HepG2 (cell line): Measurements from ENCODE around the gene MZF1. TPM values are rescaled to one million over a fixed set of nuclear protein-coding genes. Genes with fewer than 3 reads are reported as not detected.

Experiments
- ATAC-seq: fragments of 200-7000 bp; cut with Tn5 transposase; 3 replicates; pipeline ENCODE4 v1.9.1; 2020; ENCODE audit warnings: mild to moderate bottlenecking, moderate library complexity
- BruUV-seq: library from RNA; stranded (reverse); fragments of 400-500 nt; replicated peaks from 2 replicates; lab custom pipeline; 2021; lab: Mats Ljungman, UMichigan
- CTCF ChIA-PET: fragments of 300-600 bp; formaldehyde crosslinking; extraction: SDS; loops from one replicate; lab custom pipeline; 2021; ENCODE audit warnings: low total read pairs, inconsistent platforms, low intra/inter-chr PET ratio; lab: Yijun Ruan, JAX
- POLR2A ChIA-PET: fragments of 350-600 bp; sonication (Branson Sonifier 250); formaldehyde crosslinking; loops from one replicate; lab custom pipeline; 2020; ENCODE audit warnings: antibody characterized with exemption, inconsistent platforms; lab: Yijun Ruan, JAX
- DNase-seq: peaks from one replicate; pipeline ENCODE4 v3.0.0-alpha.2; 2015; ENCODE audit warnings: low spot score
- FAIRE-seq: peaks from 3 replicates; lab custom pipeline; 2011; peaks lifted over from hg19 to GRCh38; lab: Jason Lieb, UNC
- H2AFZ ChIP-seq: one replicate; pipeline ENCODE4 v1.6.1; 2011; ENCODE audit warnings: low read length, inconsistent platforms
- H3K27ac ChIP-seq: fragments of 300-600 bp; 3 replicates; pipeline ENCODE4 v1.8.0; 2011; ENCODE audit warnings: mixed run types, mild to moderate bottlenecking, mixed read lengths, low read length, inconsistent platforms; ENCODE audit not compliant: insufficient read depth; ENCODE audit errors: extremely low read length
- H3K27me3 ChIP-seq, 2 experiments: fragments of 200-600 bp in 1 of 2; 2 replicates in 1 of 2; 3 replicates in 1 of 2; pipeline versions ENCODE4 v1.6.0 to v1.8.0; 2011; ENCODE audit warnings: low read length in 2 of 2, mild to moderate bottlenecking in 2 of 2, moderate library complexity in 2 of 2, inconsistent platforms in 1 of 2; ENCODE audit not compliant: insufficient read depth in 2 of 2, control insufficient read depth in 1 of 2
- H3K36me3 ChIP-seq, 2 experiments: fragments of 200-600 bp in 1 of 2; replicated peaks in 1 of 2; 2 replicates in 1 of 2; 3 replicates in 1 of 2; pipeline versions ENCODE4 v1.5.1 to v1.8.0; 2011; ENCODE audit warnings: low read length in 2 of 2, inconsistent platforms in 1 of 2; ENCODE audit not compliant: insufficient read depth in 2 of 2, control insufficient read depth in 1 of 2
- H3K4me1 ChIP-seq: 2 replicates; pipeline ENCODE4 v1.5.1; 2012; ENCODE audit warnings: low read length, inconsistent platforms; ENCODE audit not compliant: insufficient read depth
- H3K4me2 ChIP-seq: 2 replicates; pipeline ENCODE4 v1.6.0; 2011; ENCODE audit warnings: low read depth, low read length, inconsistent platforms
- H3K4me3 ChIP-seq, 3 experiments: fragments of 200-600 bp in 1 of 3; sonication (generic), shearing (Covaris generic) in 1 of 3; replicated peaks in 1 of 3; 2 replicates each; pipeline ENCODE4 v1.5.1; 2011 to 2016; ENCODE audit warnings: low read length in 3 of 3, inconsistent platforms in 2 of 3, low read depth in 2 of 3, mild to moderate bottlenecking in 2 of 3, control low read depth in 1 of 3, mixed read lengths in 1 of 3; ENCODE audit not compliant: insufficient read depth in 1 of 3
- H3K79me2 ChIP-seq: one replicate; pipeline ENCODE4 v1.6.1; 2011; ENCODE audit warnings: low read length, inconsistent platforms; ENCODE audit not compliant: insufficient read depth
- H3K9ac ChIP-seq: 2 replicates; pipeline ENCODE4 v1.6.0; 2011; ENCODE audit warnings: mild to moderate bottlenecking, low read depth, low read length, inconsistent platforms; ENCODE audit not compliant: insufficient read depth
- H3K9me3 ChIP-seq: 2 replicates; pipeline ENCODE4 v1.5.1; 2012; ENCODE audit warnings: mild to moderate bottlenecking, low read length
- H4K20me1 ChIP-seq: 2 replicates; pipeline ENCODE4 v1.6.0; 2011; ENCODE audit warnings: inconsistent platforms, mild to moderate bottlenecking, low read length, moderate library complexity; ENCODE audit not compliant: insufficient read depth
- AGO2 ChIP-seq: fragments of 200-400 bp; formaldehyde crosslinking; optimal IDR thresholded peaks from 2 replicates; pipeline ENCODE3; 2017; ENCODE audit warnings: mild to moderate bottlenecking, low read depth, low read length, moderate library complexity
- AKAP8 ChIP-seq: sonication (generic); formaldehyde crosslinking; IDR thresholded peaks from 2 replicates; pipeline ENCODE4 v1.5.1; 2020; ENCODE audit warnings: mild to moderate bottlenecking, missing genetic modification reagents
- GLMP ChIP-seq: sonication (generic); formaldehyde crosslinking; IDR thresholded peaks from 2 replicates; pipeline ENCODE4 v1.9.0; 2021; ENCODE audit warnings: missing genetic modification reagents, mild to moderate bottlenecking, borderline replicate concordance
- POLR2G ChIP-seq: fragments of 200-400 bp; formaldehyde crosslinking; IDR thresholded peaks from 2 replicates; pipeline ENCODE4 v1.6.1; 2018; ENCODE audit warnings: mild to moderate bottlenecking, low read depth, low read length, moderate library complexity
- ZBTB7A ChIP-seq: sonication (generic); formaldehyde crosslinking; IDR thresholded peaks from 2 replicates; pipeline ENCODE4 v1.8.0; 2022; ENCODE audit warnings: mild to moderate bottlenecking, missing genetic modification reagents
- ZNF883 ChIP-seq: sonication (generic); formaldehyde crosslinking; IDR thresholded peaks from 2 replicates; pipeline ENCODE4 v1.5.1; 2020; ENCODE audit warnings: mild to moderate bottlenecking, missing genetic modification reagents; ENCODE audit errors: not compliant biosample characterization
- WGBS: methylation state at CpG from one replicate; pipeline ENCODE4 v1.1.6; 2017; ENCODE audit warnings: low lambda C conversion rate; 5-methylcytosine and 5-hydroxymethylcytosine counted together
- in situ Hi-C: cut with HindIII; loops from 2 replicates; pipeline ENCODE4 v1.10.0; 2017; ENCODE audit warnings: low pct_unique_long_range_greater_than_20kb; ENCODE audit not compliant: extremely low pct_ligation_motif_present
- intact Hi-C: fragments of 100-400 bp; cut with micrococcal nuclease; formaldehyde crosslinking; loops from one replicate; pipeline ENCODE4 v1.10.0; 2022; ENCODE audit not compliant: unreplicated experiment
- polyA plus RNA-seq, 8 experiments: library from polyadenylated mRNA; depleted of rRNA in 3 of 8; stranded (reverse) in 7 of 8; unstranded in 1 of 8; fragments of >200 nt; fragmentation: Illumina TruSeq in 4 of 8; extraction: Trizol in 4 of 8; gene quantifications; 2 replicates each; pipeline versions ENCODE4 v1.2.1 to v1.2.3, GENCODE V29; 2011 to 2016; ENCODE audit warnings: low read depth in 4 of 8, missing spikeins in 1 of 8, mixed read lengths in 1 of 8; ENCODE audit not compliant: insufficient read depth in 1 of 8
- total RNA-seq, 5 experiments: library from RNA; depleted of rRNA; stranded (reverse); fragments of >200 nt; fragmentation: Illumina TruSeq; extraction: Trizol; gene quantifications; 2 replicates each; pipeline ENCODE4 v1.2.3, GENCODE V29; 2016; ENCODE audit warnings: low read depth in 1 of 5
- TF ChIP-seq, protein P1 (sequence below): sonication (generic); formaldehyde crosslinking; IDR thresholded peaks from 2 replicates; pipeline ENCODE4 v1.8.0; 2022; ENCODE audit warnings: mild to moderate bottlenecking, missing genetic modification reagents, moderate library complexity
- TF ChIP-seq, protein P2 (sequence below): sonication (generic); formaldehyde crosslinking; IDR thresholded peaks from 2 replicates; pipeline ENCODE4 v1.4.0; 2020; ENCODE audit warnings: missing genetic modification reagents
- TF ChIP-seq, protein P3 (sequence below): sonication (generic); formaldehyde crosslinking; IDR thresholded peaks from 2 replicates; pipeline ENCODE4 v1.5.0; 2020; ENCODE audit warnings: missing genetic modification reagents, mild to moderate bottlenecking, borderline replicate concordance

MZF1 gene
- total and polyA plus RNA-seq, 2 of the 13 experiments (the other 11 are each of a cell fraction or from before 2014, with no cell fraction given) = 3.1 to 8.1 TPM

DNA sequence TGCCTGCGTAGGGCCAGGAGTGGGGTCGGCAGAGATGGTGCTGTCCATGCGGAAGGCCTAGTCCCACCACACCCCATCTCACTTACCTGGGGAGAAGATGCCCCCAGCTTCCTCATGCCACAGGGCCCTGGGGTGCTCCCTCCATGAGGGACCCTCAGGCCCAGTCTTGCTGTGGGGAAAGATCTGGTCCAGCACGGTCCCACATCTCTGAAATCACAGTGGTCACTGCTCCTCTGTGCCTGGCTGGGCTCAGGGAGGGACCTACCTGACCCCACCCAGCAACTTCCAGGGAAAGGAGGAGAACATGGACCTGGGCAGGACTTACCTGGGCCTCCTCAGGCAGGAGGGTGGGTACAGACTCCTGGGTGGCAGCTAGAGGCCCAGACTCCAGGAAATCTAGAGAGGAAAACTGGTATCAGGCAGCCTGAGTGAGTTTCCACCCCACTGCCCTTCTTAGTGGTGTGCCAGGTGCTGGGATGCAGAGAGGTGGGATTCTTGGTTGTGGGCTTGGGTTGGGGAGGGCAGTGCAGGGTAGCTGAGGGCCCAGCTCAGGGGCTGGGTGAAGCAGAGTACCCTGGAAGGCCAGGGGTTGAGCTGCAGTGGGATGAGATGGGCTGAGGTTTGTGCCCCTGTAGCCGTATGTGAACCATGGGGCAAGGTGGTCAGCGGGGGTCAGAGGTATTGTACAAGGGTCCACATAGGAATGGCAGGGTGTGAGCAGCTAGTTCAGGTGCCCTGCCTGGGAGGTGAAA, 3.8 kb downstream of the MZF1 start:
- FAIRE-seq = no peak
- no peak overlapping the region for H3K4me3 ChIP-seq
- no peaks in the 10 kb centered on the region for H3K79me2 ChIP-seq
- H3K9ac ChIP-seq = no peak overlapping the region
- H3K27me3 ChIP-seq = no peaks in the 10 kb centered on the region
- no peaks in the 10 kb centered on the region for H3K9me3 ChIP-seq
- no peaks in the 10 kb centered on the region; a peak in 2 of 5 replicates for H3K36me3 ChIP-seq
- no peak for DNase-seq
- intact Hi-C loops (no loop called here), in situ Hi-C loops (no loop called here)
- POLR2A ChIA-PET = interaction anchor here (1.4 kb wide), 1 partner anchor 10 kb away, joined by 8 read pairs; no protein-coding TSS in a partner anchor
- no peak overlapping the region for H3K4me2 ChIP-seq
- CTCF ChIA-PET = no interaction called here
- BruUV-seq = no TSS peak
- peaks cover 28% of the 10 kb centered on the region for H3K4me1 ChIP-seq
- H2AFZ ChIP-seq = no peak overlapping the region
- 98% methylated on average over 5 of the region's 6 CpGs for WGBS
- H3K27ac ChIP-seq = no peak overlapping the region
- H4K20me1 ChIP-seq = no peaks in the 10 kb centered on the region
- peak; percentile 34 for TF ChIP-seq POLR2G
- TF ChIP-seq ZNF883 (CRISPR knock-in tag) = peak; percentile 22
- TF ChIP-seq, protein P1, sequence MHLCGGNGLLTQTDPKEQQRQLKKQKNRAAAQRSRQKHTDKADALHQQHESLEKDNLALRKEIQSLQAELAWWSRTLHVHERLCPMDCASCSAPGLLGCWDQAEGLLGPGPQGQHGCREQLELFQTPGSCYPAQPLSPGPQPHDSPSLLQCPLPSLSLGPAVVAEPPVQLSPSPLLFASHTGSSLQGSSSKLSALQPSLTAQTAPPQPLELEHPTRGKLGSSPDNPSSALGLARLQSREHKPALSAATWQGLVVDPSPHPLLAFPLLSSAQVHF (CRISPR knock-in tag) = no peak
- no peak for TF ChIP-seq ZBTB7A
- TF ChIP-seq AKAP8 (CRISPR knock-in tag) = 0 out of 2 replicates have a peak, but pooled peaks have one; percentile 22
- no peak for ATAC-seq

DNA sequence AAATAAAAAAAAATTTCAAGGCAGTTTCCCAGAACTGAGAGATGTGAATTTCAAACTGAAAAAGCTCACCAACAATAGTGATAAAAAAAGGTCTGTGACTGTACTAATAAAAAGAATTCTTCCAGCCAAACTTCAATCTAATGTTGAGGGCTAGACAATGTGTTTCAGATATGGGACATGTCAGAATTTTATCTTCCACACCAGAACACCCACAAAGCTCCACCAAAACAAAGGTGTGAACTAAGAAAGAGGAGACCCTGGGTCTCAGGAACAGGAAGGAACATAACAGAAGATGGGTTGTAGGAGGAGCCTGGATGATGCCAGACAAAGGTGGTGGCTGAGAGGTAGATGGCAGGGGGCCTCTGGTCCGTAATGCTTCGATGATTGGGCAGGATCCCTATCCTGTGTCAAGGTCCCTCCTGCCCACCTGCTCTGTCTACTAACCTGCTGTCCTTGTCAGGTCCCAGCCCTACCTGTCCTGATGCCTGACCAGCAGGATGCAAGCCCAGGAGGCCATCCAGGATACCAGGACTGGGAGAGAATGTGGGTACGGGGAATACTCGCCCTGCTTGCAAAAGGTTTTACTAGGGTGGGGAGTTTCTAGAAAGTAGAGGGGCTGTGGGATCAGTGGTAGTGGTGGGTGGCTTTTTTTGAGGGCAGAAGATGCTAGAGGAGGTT, 4.5 kb downstream of the MZF1 start:
- Histone ChIP-seq H3K4me2 (no peak overlapping the region), H3K79me2 (no peaks in the 10 kb centered on the region), H3K4me1 (peaks cover 21% of the 10 kb centered on the region), H3K27ac (no peak overlapping the region), H3K9me3 (no peaks in the 10 kb centered on the region), H4K20me1 (no peaks in the 10 kb centered on the region), H3K27me3 (no peaks in the 10 kb centered on the region), H3K9ac (no peak overlapping the region), H2AFZ (no peak overlapping the region), H3K4me3 (no peak overlapping the region), H3K36me3 (no peaks in the 10 kb centered on the region; a peak in 2 of 5 replicates)
- POLR2A ChIA-PET = interaction anchor here (1.0 to 1.4 kb wide), 2 partner anchors 9 kb away, joined by 6 to 8 read pairs; no protein-coding TSS in a partner anchor
- FAIRE-seq = no peak
- CTCF ChIA-PET = no interaction called here
- intact Hi-C loops (no loop called here), in situ Hi-C loops (no loop called here)
- WGBS = 97% methylated on average over 4 of the region's 4 CpGs
- no peak for DNase-seq
- TF ChIP-seq GLMP (CRISPR knock-in tag) (no peak), AGO2 (peak; percentile 9)
- TF ChIP-seq, protein P2, sequence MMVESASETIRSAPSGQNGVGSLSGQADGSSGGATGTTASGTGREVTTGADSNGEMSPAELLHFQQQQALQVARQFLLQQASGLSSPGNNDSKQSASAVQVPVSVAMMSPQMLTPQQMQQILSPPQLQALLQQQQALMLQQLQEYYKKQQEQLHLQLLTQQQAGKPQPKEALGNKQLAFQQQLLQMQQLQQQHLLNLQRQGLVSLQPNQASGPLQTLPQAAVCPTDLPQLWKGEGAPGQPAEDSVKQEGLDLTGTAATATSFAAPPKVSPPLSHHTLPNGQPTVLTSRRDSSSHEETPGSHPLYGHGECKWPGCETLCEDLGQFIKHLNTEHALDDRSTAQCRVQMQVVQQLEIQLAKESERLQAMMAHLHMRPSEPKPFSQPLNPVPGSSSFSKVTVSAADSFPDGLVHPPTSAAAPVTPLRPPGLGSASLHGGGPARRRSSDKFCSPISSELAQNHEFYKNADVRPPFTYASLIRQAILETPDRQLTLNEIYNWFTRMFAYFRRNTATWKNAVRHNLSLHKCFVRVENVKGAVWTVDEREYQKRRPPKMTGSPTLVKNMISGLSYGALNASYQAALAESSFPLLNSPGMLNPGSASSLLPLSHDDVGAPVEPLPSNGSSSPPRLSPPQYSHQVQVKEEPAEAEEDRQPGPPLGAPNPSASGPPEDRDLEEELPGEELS (CRISPR knock-in tag) = no peak
- TF ChIP-seq, protein P3, sequence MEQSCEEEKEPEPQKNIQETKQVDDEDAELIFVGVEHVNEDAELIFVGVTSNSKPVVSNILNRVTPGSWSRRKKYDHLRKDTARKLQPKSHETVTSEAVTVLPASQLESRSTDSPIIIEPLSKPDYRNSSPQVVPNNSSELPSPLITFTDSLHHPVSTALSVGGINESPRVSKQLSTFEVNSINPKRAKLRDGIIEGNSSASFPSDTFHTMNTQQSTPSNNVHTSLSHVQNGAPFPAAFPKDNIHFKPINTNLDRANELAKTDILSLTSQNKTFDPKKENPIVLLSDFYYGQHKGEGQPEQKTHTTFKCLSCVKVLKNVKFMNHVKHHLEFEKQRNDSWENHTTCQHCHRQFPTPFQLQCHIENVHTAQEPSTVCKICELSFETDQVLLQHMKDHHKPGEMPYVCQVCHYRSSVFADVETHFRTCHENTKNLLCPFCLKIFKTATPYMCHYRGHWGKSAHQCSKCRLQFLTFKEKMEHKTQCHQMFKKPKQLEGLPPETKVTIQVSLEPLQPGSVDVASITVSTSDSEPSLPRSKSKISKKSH = no peak
- no peak for ATAC-seq
- BruUV-seq = no TSS peak
